ENCODE results near the gene ZNF548.

The ZNF548 gene

GRCh38 chr19:57441979-57442752, 52.5 kb downstream of the ZNF548 start:
- no peak for TF ChIP-seq CTCF (IDR thresholded peaks at IDR 0.05; ENCODE audit: low read depth, low read length)
- no peak for DNase-seq (ENCODE audit: low read depth, low spot score)
- no peak overlapping the region for H3K4me3 ChIP-seq (ENCODE audit: low read depth, low read length)
- in situ Hi-C loops (cut with HindIII; ENCODE audit: low sequenced_read_pairs), result no loop called here

- no peak overlapping the region for H3K4me3 ChIP-seq (ENCODE audit: low read depth, low read length)
- no peak for DNase-seq (ENCODE audit: low read depth, low spot score)
- TF ChIP-seq CTCF (IDR thresholded peaks at IDR 0.05; ENCODE audit: low read depth, low read length), result no peak
- in situ Hi-C loops (cut with HindIII; ENCODE audit: low sequenced_read_pairs), result no loop called here
Observed at GRCh38 chr19:57443121-57443696, 53.6 kb downstream of the ZNF548 start.

- TF ChIP-seq CTCF (IDR thresholded peaks at IDR 0.05; ENCODE audit: low read depth, low read length), result no peak
- no peak for DNase-seq (ENCODE audit: low read depth, low spot score)
- no peak overlapping the region for H3K4me3 ChIP-seq (ENCODE audit: low read depth, low read length)
- in situ Hi-C loops (cut with HindIII; ENCODE audit: low sequenced_read_pairs), result no loop called here
Observed at GRCh38 chr19:57452307-57452706, 62.7 kb downstream of the ZNF548 start.
